Gastroesophageal sphincter (tissue), 4 donors: ENCODE measurements around the gene NHERF2. TPM values are rescaled to one million over a fixed set of nuclear protein-coding genes. Genes with fewer than 3 reads are reported as not detected.

Experiments used
- ATAC-seq: fragments of 150-250 bp; one replicate; pipeline ENCODE4 v1.9.1; 2016; ENCODE audit warnings: mild to moderate bottlenecking, moderate library complexity
- H3K27ac ChIP-seq, 4 donors: fragments of 200-600 bp; sonication (generic) in 3 of 4; 1 replicate in 3 of 4; 2 replicates in 1 of 4; pipeline ENCODE4 v1.5.1; 2016 to 2019
- H3K27me3 ChIP-seq: fragments of 200-600 bp; sonication (generic); one replicate; pipeline ENCODE4 v1.5.1; 2019
- H3K36me3 ChIP-seq, 2 donors: fragments of 200-600 bp; sonication (generic); one replicate each; pipeline ENCODE4 v1.5.1; 2019; ENCODE audit warnings: control low read depth in 1 of 2
- H3K4me1 ChIP-seq, 3 donors: fragments of 200-600 bp; sonication (generic); 1 replicate in 2 of 3; 2 replicates in 1 of 3; pipeline ENCODE4 v1.5.1; 2016 to 2019; ENCODE audit warnings: control low read depth in 2 of 3
- H3K4me3 ChIP-seq, 2 donors: fragments of 200-600 bp; sonication (generic); one replicate each; pipeline ENCODE4 v1.5.1; 2019; ENCODE audit warnings: mild to moderate bottlenecking in 1 of 2, moderate library complexity in 1 of 2
- H3K9me3 ChIP-seq, 3 donors: fragments of 200-600 bp; sonication (generic); one replicate each; pipeline ENCODE4 v1.5.1; 2017 to 2019; ENCODE audit warnings: control low read depth in 2 of 3
- CTCF ChIP-seq, 4 experiments: fragments of 200-600 bp in 2 of 4; fragments of 450-650 bp in 2 of 4; sonication (generic) in 1 of 4; IDR thresholded peaks; one replicate each; pipeline ENCODE4 v1.5.1; 2017 to 2019; ENCODE audit warnings: antibody characterized with exemption in 4 of 4, mild to moderate bottlenecking in 2 of 4, moderate library complexity in 2 of 4
- EP300 ChIP-seq: sonication (generic); formaldehyde crosslinking; IDR thresholded peaks from one replicate; pipeline ENCODE4 v1.6.1; 2017; ENCODE audit warnings: antibody characterized with exemption, mild to moderate bottlenecking
- POLR2A ChIP-seq, 2 donors: fragments of 450-650 bp; IDR thresholded peaks; one replicate each; pipeline ENCODE4 v1.6.1; 2017; ENCODE audit warnings: antibody characterized with exemption in 2 of 2, mild to moderate bottlenecking in 2 of 2, moderate library complexity in 1 of 2
- POLR2AphosphoS5 ChIP-seq: sonication (generic); formaldehyde crosslinking; IDR thresholded peaks from one replicate; pipeline ENCODE4 v1.6.1; 2017; ENCODE audit warnings: antibody characterized with exemption
- WGBS, 2 donors: methylation state at CpG; one replicate each; pipeline ENCODE4 v1.1.5; 2018; ENCODE audit warnings: low coverage in 1 of 2; 5-methylcytosine and 5-hydroxymethylcytosine counted together
- total RNA-seq, 4 donors: library from RNA; depleted of rRNA; stranded (reverse); fragments of >200 nt; gene quantifications; one replicate each; pipeline ENCODE4 v1.1.0, GENCODE V29; 2016

The NHERF2 gene
- total RNA-seq, 4 donors from 2014 or later = 43.8 to 106 (median 63.8) TPM

- Histone ChIP-seq H3K4me1 (no peaks in the 10 kb centered on the region), H3K27me3 (no peaks in the 10 kb centered on the region), H3K36me3 (peaks cover 0 to 95% of the 10 kb centered on the region in 2 donors), H3K27ac (no peak overlapping the region), H3K9me3 (no peaks in the 10 kb centered on the region), H3K4me3 (no peak overlapping the region)
- TF ChIP-seq CTCF (IDR thresholded peaks at IDR 0.05) (peak in 1 of 4 experiments; percentile 36), POLR2A (IDR thresholded peaks at IDR 0.05) (no peak)
- peak; percentile 29 for ATAC-seq
- 47% methylated on average over 5 of the region's 15 CpGs; no CpG with 5 or more reads in 1 of the 2 donors for WGBS, 2 donors
Measured at GRCh38 chr16:2056077-2056476, 29.4 kb downstream of the NHERF2 start.

DNA sequence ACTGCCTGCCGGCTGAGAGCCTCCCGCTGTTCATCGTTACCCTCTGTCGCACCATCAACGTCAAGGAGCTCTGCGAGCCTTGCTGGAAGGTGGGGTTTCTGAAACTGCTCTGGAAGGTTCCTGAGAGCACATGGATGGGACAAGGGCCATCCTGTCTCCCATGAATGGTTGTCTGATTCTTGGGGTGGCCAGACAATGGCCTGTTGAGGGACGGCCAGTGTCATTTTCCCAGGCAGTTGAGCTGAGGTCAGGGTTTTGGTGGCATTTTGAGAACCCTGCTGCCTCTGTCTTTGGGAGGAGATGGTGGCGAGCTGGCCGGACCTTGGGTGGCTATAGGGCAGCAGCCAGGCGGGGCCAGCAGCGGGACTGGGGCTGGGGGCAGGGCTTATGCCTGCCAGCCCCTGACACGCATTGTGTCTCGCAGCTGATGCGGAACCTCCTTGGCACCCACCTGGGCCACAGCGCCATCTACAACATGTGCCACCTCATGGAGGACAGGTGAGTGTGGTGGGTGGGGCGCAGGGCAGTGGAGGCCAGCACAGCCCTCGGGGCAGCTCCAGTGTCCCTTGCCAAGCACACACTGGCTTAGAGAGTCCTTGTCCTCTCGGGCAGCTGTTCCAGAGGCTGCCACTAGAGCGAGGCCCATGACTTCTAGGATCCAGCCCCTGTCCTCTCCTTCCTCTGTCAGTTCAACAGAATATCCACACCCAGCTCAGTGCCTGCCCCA is 30.1 kb downstream of the NHERF2 start:
- peak; percentile 30 for ATAC-seq
- no peaks in the 10 kb centered on the region for H3K9me3 ChIP-seq
- H3K4me3 ChIP-seq = no peak overlapping the region
- peaks cover 0 to 95% of the 10 kb centered on the region in 2 donors for H3K36me3 ChIP-seq
- H3K27me3 ChIP-seq = no peaks in the 10 kb centered on the region
- TF ChIP-seq POLR2A (IDR thresholded peaks at IDR 0.05) (no peak), CTCF (IDR thresholded peaks at IDR 0.05) (peak in 2 of 4 experiments; percentile 10 to 18)
- WGBS, 2 donors = no CpG with 5 or more reads among the region's 19 CpGs
- H3K4me1 ChIP-seq = no peaks in the 10 kb centered on the region
- peak overlapping the region in 2 of 4 donors; percentile 17 to 28 for H3K27ac ChIP-seq

GRCh38 chr16:2057438-2057837 is 30.7 kb downstream of the NHERF2 start:
- Histone ChIP-seq H3K27ac (no peak overlapping the region), H3K4me3 (no peak overlapping the region), H3K9me3 (no peaks in the 10 kb centered on the region), H3K27me3 (no peaks in the 10 kb centered on the region), H3K36me3 (peaks cover 0 to 95% of the 10 kb centered on the region in 2 donors), H3K4me1 (no peaks in the 10 kb centered on the region)
- ATAC-seq = no peak
- 75 to 78% methylated on average over 4 to 7 of the region's 10 CpGs for WGBS, 2 donors
- no peak for TF ChIP-seq CTCF (IDR thresholded peaks at IDR 0.05)
- no peak for TF ChIP-seq POLR2AphosphoS5
- TF ChIP-seq POLR2A (IDR thresholded peaks at IDR 0.05) = no peak
- no peak for TF ChIP-seq EP300

- Histone ChIP-seq H3K36me3 (peaks cover 0 to 95% of the 10 kb centered on the region in 2 donors), H3K27me3 (no peaks in the 10 kb centered on the region), H3K4me3 (no peak overlapping the region), H3K9me3 (no peaks in the 10 kb centered on the region), H3K4me1 (no peaks in the 10 kb centered on the region), H3K27ac (no peak overlapping the region)
- WGBS, 2 donors = 80 to 96% methylated on average over 1 to 5 of the region's 13 CpGs
- TF ChIP-seq POLR2AphosphoS5 = no peak
- no peak for TF ChIP-seq POLR2A (IDR thresholded peaks at IDR 0.05)
- TF ChIP-seq EP300 = no peak
- TF ChIP-seq CTCF (IDR thresholded peaks at IDR 0.05) = no peak
- ATAC-seq = no peak
Measured at GRCh38 chr16:2058420-2058819, 31.7 kb downstream of the NHERF2 start.

GRCh38 chr16:2058872-2059271 is 32.2 kb downstream of the NHERF2 start:
- no peak for ATAC-seq
- no peaks in the 10 kb centered on the region for H3K9me3 ChIP-seq
- no peaks in the 10 kb centered on the region for H3K4me1 ChIP-seq
- H3K36me3 ChIP-seq = peaks cover 0 to 95% of the 10 kb centered on the region in 2 donors
- H3K27ac ChIP-seq = no peak overlapping the region
- WGBS, 2 donors = 96 to 100% methylated on average over 2 to 10 of the region's 10 CpGs
- TF ChIP-seq CTCF (IDR thresholded peaks at IDR 0.05) = no peak
- TF ChIP-seq POLR2AphosphoS5 = no peak
- TF ChIP-seq POLR2A (IDR thresholded peaks at IDR 0.05) = no peak
- TF ChIP-seq EP300 = no peak
- H3K27me3 ChIP-seq = no peaks in the 10 kb centered on the region
- H3K4me3 ChIP-seq = no peak overlapping the region
